Lower lobe of right lung (tissue), 2 donors: Measurements from ENCODE around the gene MYADML2. TPM values are rescaled to one million over a fixed set of nuclear protein-coding genes. Genes with fewer than 3 reads are reported as not detected.

Experiments
- ATAC-seq, 2 donors: fragments of 200-7000 bp; cut with Tn5 transposase; one replicate each; pipeline ENCODE4 v1.9.1; 2020 to 2022; ENCODE audit warnings: mild to moderate bottlenecking in 2 of 2, moderate library complexity in 2 of 2
- DNase-seq: peaks from one replicate; pipeline ENCODE4 v3.0.0-alpha.2; 2020
- H3K27ac ChIP-seq: fragments of 200-600 bp; one replicate; pipeline ENCODE4 v1.8.0; 2022
- H3K27me3 ChIP-seq: fragments of 200-600 bp; one replicate; pipeline ENCODE4 v1.8.0; 2022; ENCODE audit warnings: low read depth
- H3K36me3 ChIP-seq: fragments of 200-600 bp; one replicate; pipeline ENCODE4 v1.8.0; 2022; ENCODE audit warnings: mild to moderate bottlenecking
- H3K4me1 ChIP-seq: fragments of 200-600 bp; one replicate; pipeline ENCODE4 v1.8.0; 2022
- H3K4me3 ChIP-seq: fragments of 200-600 bp; one replicate; pipeline ENCODE4 v1.8.0; 2022; ENCODE audit warnings: mild to moderate bottlenecking
- H3K9me3 ChIP-seq: fragments of 200-600 bp; one replicate; pipeline ENCODE4 v1.8.0; 2022
- CTCF ChIP-seq: fragments of 200-600 bp; IDR thresholded peaks from one replicate; pipeline ENCODE4 v1.8.0; 2022; ENCODE audit warnings: antibody characterized with exemption, mild to moderate bottlenecking
- intact Hi-C: fragments of 100-400 bp; cut with DNase I; formaldehyde crosslinking; loops from one replicate; pipeline ENCODE4 v1.11.0; 2022
- total RNA-seq: library from RNA; stranded (reverse); fragmentation: NEBNext Ultra II Directional; extraction: Animal tissue kit (Norgen Biotek cat#: 25700); gene quantifications from one replicate; pipeline ENCODE4 v1.2.1, GENCODE V29; 2021
- donor health status: DM: no; HTN: yes; CAD: no; lungs with severe emphysema.

Gene MYADML2
- total RNA-seq, 1 donor from 2014 or later: not detected

DNA sequence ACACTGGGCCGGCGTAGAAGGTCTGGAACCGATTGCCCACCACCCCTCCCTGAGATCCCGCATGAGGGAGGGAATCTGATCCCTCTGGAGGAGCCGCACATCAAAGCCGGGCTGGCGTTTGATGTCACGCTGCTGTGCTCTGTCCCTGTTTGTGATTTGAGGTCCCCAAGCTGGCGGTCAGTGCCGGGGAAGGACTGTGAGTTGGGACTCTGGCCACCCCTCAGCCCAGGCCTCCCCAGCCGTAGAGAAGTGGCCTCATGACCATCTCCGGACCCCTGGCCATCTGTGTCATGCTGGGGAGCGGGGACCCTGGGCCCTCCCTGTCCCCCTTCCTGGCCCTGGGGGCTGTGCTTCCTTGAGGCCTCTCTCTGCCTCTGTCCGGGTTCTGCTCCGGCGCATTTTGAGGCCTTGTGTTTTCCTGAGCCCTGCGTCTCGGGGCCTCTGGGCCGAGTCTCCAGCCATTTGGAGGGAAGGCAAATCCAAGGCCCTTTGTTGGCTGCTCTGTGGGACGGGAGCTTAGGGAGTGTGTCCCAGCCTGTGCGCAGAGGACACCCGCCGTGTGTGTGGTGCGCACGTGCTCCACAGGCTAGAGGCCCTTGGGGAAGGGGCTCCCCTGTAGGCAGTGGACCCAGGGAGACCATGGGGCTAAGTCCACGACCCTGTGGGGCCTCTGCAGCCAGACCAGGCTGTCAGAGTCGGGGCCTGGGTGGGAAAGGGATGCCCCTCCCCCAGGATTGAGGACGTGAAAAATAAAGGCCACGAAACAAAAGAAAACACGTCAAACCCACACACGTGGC is 45.5 kb upstream of the MYADML2 start:
- ATAC-seq (no peak), DNase-seq (no peak)
- intact Hi-C loops: no loop called here
- peak overlapping the region; percentile 71 for H3K27ac ChIP-seq
- peaks cover 45% of the 10 kb centered on the region for H3K4me1 ChIP-seq
- no peaks in the 10 kb centered on the region for H3K9me3 ChIP-seq
- H3K27me3 ChIP-seq: no peaks in the 10 kb centered on the region
- H3K36me3 ChIP-seq: peaks cover 7% of the 10 kb centered on the region
- H3K4me3 ChIP-seq: peak overlapping the region; percentile 21
- no peak for TF ChIP-seq CTCF

DNA sequence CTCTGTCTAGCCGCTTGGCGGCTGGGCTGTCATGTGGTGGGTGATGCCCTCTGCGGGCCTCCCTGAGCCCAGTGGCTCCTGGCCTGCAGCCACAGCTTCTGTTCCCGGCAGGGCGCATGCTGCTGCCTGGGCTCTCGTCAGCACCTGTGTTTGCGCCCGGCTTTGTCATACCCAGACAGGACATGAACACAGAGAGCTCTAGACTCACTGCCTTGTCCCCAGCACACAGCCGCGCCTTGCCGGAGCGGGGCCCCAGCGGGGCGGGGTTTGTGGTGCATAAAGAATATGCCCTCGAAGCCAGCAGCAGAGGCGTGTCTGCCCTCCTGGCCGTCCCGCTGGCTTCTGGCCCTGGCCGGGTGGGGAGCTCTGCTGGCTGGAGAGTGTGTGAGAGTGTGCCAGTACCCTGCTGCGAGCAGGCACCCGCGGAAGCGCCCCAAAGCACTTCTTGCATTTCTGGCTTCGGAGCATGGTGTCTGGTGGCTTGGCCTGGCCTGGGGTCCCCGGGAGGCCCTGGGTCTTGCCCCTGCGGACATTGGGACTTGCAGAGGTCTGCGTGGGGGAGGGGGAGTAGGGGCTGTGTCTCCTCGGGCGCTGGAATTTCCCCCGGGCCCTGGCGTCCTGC is 44.8 kb upstream of the MYADML2 start:
- peak overlapping the region; percentile 73 for H3K27ac ChIP-seq
- no peaks in the 10 kb centered on the region for H3K9me3 ChIP-seq
- peak overlapping the region; percentile 21 for H3K4me3 ChIP-seq
- peaks cover 11% of the 10 kb centered on the region for H3K36me3 ChIP-seq
- no peak for TF ChIP-seq CTCF
- intact Hi-C loops: no loop called here
- DNase-seq (peak; percentile 94), ATAC-seq (peak; percentile 89 to 92)
- H3K27me3 ChIP-seq: no peaks in the 10 kb centered on the region
- peaks cover 45% of the 10 kb centered on the region for H3K4me1 ChIP-seq

- intact Hi-C loops: no loop called here
- H3K27ac ChIP-seq: peak overlapping the region; percentile 73
- H3K36me3 ChIP-seq: peaks cover 15% of the 10 kb centered on the region
- no peak overlapping the region for H3K4me3 ChIP-seq
- peaks cover 45% of the 10 kb centered on the region for H3K4me1 ChIP-seq
- DNase-seq (no peak), ATAC-seq (peak; percentile 1 to 2)
- TF ChIP-seq CTCF: no peak
- no peaks in the 10 kb centered on the region for H3K27me3 ChIP-seq
- no peaks in the 10 kb centered on the region for H3K9me3 ChIP-seq
Measured at GRCh38 chr17:81990836-81991683, 44.0 kb upstream of the MYADML2 start.

GRCh38 chr17:81987161-81987770 is 40.2 kb upstream of the MYADML2 start:
- DNase-seq: peak; percentile 38

More at GRCh38 chr17:81987161-81987770, 40.2 kb upstream of the MYADML2 start:
- Histone ChIP-seq H3K27ac (no peak overlapping the region), H3K36me3 (peaks cover 33% of the 10 kb centered on the region), H3K4me3 (no peak overlapping the region), H3K27me3 (no peaks in the 10 kb centered on the region), H3K4me1 (peaks cover 14% of the 10 kb centered on the region), H3K9me3 (no peaks in the 10 kb centered on the region)
- TF ChIP-seq CTCF: no peak
- no peak for ATAC-seq
- intact Hi-C loops: no loop called here
